Left ventricle myocardium inferior (tissue), 1 donor: ENCODE measurements around the gene MARK3. TPM values are rescaled to one million over a fixed set of nuclear protein-coding genes. Genes with fewer than 3 reads are reported as not detected.

ENCODE experiments used
- DNase-seq: peaks from one replicate; pipeline ENCODE4 v3.0.0-alpha.2; 2020
- H3K27ac ChIP-seq: fragments of 200-600 bp; replicated peaks from 2 replicates; pipeline ENCODE4 v1.8.0; 2021
- H3K27me3 ChIP-seq: fragments of 200-600 bp; 2 replicates; pipeline ENCODE4 v1.8.0; 2021; ENCODE audit warnings: low read depth
- H3K36me3 ChIP-seq: fragments of 200-600 bp; 2 replicates; pipeline ENCODE4 v1.8.0; 2021
- H3K4me1 ChIP-seq: fragments of 200-600 bp; 2 replicates; pipeline ENCODE4 v1.8.0; 2021
- H3K4me3 ChIP-seq: fragments of 200-600 bp; 2 replicates; pipeline ENCODE4 v1.8.0; 2021; ENCODE audit warnings: mild to moderate bottlenecking, moderate library complexity
- H3K9me3 ChIP-seq: fragments of 200-600 bp; replicated peaks from 2 replicates; pipeline ENCODE4 v1.8.0; 2021
- CTCF ChIP-seq: fragments of 200-600 bp; IDR thresholded peaks from 2 replicates; pipeline ENCODE4 v1.8.0; 2021; ENCODE audit warnings: antibody characterized with exemption, mild to moderate bottlenecking, borderline replicate concordance
- intact Hi-C: fragments of 100-400 bp; cut with micrococcal nuclease; formaldehyde crosslinking; loops from one replicate; pipeline ENCODE4 v1.11.0; 2022
- total RNA-seq: library from RNA; stranded (reverse); fragmentation: NEBNext Ultra II Directional; extraction: Animal tissue kit (Norgen Biotek cat#: 25700); gene quantifications from one replicate; pipeline ENCODE4 v1.2.1, GENCODE V29; 2021
- donor health status: DM: no; HTN: yes; CAD: no; lungs with severe emphysema.

Gene MARK3
- total RNA-seq, 1 donor from 2014 or later: 103 TPM

GRCh38 chr14:103453791-103454190, 68.6 kb downstream of the MARK3 start:
- Histone ChIP-seq H3K27ac (no peak overlapping the region), H3K4me3 (no peak overlapping the region), H3K9me3 (no peaks in the 10 kb centered on the region), H3K36me3 (peaks cover 34% of the 10 kb centered on the region), H3K4me1 (peaks cover 43% of the 10 kb centered on the region), H3K27me3 (no peaks in the 10 kb centered on the region)
- intact Hi-C loops: no loop called here
- DNase-seq: no peak
- TF ChIP-seq CTCF: no peak

DNA sequence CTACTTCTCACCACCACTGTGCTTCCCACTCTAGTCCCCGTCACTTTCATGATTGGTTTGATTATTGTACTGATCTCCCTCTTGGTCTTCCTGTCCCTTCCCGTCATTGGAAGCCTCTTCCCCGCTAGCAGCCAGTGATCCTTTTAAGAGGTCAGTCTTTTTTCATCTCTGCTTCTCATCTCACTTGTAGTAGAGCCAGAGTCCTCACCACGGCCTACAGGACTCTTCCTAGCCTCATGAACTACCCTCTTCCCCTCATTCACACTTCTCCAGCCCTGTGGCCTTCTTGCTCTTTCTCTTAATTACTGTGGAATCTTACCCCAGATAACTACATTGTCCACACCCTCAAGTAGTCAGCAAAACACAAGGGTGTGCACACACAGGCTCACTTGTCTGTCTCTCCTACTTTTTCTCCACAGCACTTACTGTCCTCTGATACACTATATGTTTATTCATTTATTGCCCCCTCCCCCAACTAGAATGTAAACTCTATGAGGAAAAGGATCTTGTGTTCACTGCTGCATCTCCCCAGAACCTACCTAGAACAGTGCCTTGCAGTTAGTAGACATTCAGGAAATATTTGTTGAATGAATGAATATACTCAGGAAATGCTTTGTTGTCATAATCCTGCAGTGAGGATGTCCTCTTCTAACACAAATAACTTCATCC, 71.1 kb downstream of the MARK3 start:
- H3K9me3 ChIP-seq: no peaks in the 10 kb centered on the region
- H3K4me3 ChIP-seq: no peak overlapping the region
- DNase-seq: no peak
- H3K36me3 ChIP-seq: peaks cover 43% of the 10 kb centered on the region
- intact Hi-C loops: no loop called here
- no peaks in the 10 kb centered on the region for H3K27me3 ChIP-seq
- H3K4me1 ChIP-seq: peaks cover 22% of the 10 kb centered on the region
- TF ChIP-seq CTCF: no peak
- H3K27ac ChIP-seq: no peak overlapping the region

DNA sequence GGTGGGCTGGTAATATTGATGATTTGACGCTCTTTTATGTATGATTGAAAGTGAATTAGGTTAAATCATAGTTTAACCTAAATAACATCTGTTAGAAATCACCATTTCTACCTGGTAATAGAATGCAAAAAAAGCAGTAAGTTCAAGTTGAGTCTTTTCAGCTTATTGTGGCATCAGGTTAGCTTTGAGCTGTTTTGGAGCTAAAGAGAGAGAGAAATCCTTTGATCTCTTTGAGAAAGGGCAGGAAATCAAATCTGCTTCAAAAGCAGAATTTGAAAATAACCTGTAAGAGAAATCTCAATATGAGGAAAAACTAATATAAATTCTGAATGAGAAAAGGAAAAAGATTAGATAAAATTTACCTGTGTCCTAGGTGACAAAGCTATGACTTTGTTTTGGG, 75.2 kb downstream of the MARK3 start:
- DNase-seq: no peak
- no peaks in the 10 kb centered on the region for H3K9me3 ChIP-seq
- H3K27ac ChIP-seq: no peak overlapping the region
- intact Hi-C loops: no loop called here
- no peak for TF ChIP-seq CTCF
- peaks cover 16% of the 10 kb centered on the region for H3K4me1 ChIP-seq
- H3K4me3 ChIP-seq: no peak overlapping the region
- no peaks in the 10 kb centered on the region for H3K27me3 ChIP-seq
- peaks cover 68% of the 10 kb centered on the region for H3K36me3 ChIP-seq

DNA sequence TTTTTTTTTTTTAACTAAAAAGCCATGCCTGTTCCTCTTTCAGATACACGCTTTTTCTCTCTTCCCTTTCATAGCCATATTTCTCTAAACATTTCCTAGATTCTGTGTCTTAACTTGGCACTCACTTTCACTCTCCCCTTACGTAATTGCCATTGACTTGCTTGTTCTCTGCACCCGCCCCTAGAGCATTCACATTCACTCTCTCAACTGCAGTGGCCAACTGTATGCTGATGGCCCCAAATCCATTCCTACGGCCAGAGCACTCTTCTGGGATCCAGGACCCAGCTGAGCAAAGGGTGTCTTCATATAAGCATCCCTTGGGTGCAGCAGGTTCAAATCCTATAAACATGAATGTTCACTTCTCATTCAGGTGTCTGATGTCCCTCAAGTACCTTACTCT, 77.9 kb downstream of the MARK3 start:
- Histone ChIP-seq H3K9me3 (no peaks in the 10 kb centered on the region), H3K27me3 (no peaks in the 10 kb centered on the region), H3K27ac (no peak overlapping the region), H3K4me3 (no peak overlapping the region), H3K4me1 (no peaks in the 10 kb centered on the region), H3K36me3 (peaks cover 81% of the 10 kb centered on the region)
- DNase-seq: no peak
- no peak for TF ChIP-seq CTCF
- intact Hi-C loops: no loop called here

- intact Hi-C loops: no loop called here
- peaks cover 84% of the 10 kb centered on the region for H3K36me3 ChIP-seq
- DNase-seq: no peak
Observed at GRCh38 chr14:103463851-103464250, 78.6 kb downstream of the MARK3 start.

More at GRCh38 chr14:103463851-103464250, 78.6 kb downstream of the MARK3 start:
- Histone ChIP-seq H3K4me3 (no peak overlapping the region), H3K27ac (no peak overlapping the region), H3K27me3 (no peaks in the 10 kb centered on the region), H3K4me1 (no peaks in the 10 kb centered on the region), H3K9me3 (no peaks in the 10 kb centered on the region)
- TF ChIP-seq CTCF: no peak
